DOHH2 (cell line): ENCODE measurements around the gene LHB.

Experiments used
- EZH2phosphoT487 ChIP-seq: fragments of 200-600 bp; sonication (generic); IDR thresholded peaks from 2 replicates; pipeline ENCODE4 v1.6.1; 2017; ENCODE audit warnings: borderline replicate concordance, mild to moderate bottlenecking, antibody characterized with exemption, low read length, moderate library complexity, mixed read lengths
- TF ChIP-seq, protein P1 (sequence below): fragments of 200-600 bp; sonication (generic); IDR thresholded peaks from one replicate; pipeline ENCODE4 v1.5.1; 2014; ENCODE audit warnings: antibody characterized with exemption, mild to moderate bottlenecking, low read depth, low read length; ENCODE audit not compliant: poor library complexity, severe bottlenecking

- TF ChIP-seq, protein P1, sequence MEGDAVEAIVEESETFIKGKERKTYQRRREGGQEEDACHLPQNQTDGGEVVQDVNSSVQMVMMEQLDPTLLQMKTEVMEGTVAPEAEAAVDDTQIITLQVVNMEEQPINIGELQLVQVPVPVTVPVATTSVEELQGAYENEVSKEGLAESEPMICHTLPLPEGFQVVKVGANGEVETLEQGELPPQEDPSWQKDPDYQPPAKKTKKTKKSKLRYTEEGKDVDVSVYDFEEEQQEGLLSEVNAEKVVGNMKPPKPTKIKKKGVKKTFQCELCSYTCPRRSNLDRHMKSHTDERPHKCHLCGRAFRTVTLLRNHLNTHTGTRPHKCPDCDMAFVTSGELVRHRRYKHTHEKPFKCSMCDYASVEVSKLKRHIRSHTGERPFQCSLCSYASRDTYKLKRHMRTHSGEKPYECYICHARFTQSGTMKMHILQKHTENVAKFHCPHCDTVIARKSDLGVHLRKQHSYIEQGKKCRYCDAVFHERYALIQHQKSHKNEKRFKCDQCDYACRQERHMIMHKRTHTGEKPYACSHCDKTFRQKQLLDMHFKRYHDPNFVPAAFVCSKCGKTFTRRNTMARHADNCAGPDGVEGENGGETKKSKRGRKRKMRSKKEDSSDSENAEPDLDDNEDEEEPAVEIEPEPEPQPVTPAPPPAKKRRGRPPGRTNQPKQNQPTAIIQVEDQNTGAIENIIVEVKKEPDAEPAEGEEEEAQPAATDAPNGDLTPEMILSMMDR: no peak
- no peak for TF ChIP-seq EZH2phosphoT487
Observed at GRCh38 chr19:49064029-49064629, 47.2 kb upstream of the LHB start.
